CD4-positive, alpha-beta T cell treated with Interleukin-15 for 4 hours (primary cell): ENCODE results near the gene SIT1.

Experiments used
- DNase-seq: peaks from one replicate; pipeline ENCODE4 v3.0.0-alpha.2; 2020; ENCODE audit warnings: low spot score

Gene SIT1, protein sequence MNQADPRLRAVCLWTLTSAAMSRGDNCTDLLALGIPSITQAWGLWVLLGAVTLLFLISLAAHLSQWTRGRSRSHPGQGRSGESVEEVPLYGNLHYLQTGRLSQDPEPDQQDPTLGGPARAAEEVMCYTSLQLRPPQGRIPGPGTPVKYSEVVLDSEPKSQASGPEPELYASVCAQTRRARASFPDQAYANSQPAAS

DNA sequence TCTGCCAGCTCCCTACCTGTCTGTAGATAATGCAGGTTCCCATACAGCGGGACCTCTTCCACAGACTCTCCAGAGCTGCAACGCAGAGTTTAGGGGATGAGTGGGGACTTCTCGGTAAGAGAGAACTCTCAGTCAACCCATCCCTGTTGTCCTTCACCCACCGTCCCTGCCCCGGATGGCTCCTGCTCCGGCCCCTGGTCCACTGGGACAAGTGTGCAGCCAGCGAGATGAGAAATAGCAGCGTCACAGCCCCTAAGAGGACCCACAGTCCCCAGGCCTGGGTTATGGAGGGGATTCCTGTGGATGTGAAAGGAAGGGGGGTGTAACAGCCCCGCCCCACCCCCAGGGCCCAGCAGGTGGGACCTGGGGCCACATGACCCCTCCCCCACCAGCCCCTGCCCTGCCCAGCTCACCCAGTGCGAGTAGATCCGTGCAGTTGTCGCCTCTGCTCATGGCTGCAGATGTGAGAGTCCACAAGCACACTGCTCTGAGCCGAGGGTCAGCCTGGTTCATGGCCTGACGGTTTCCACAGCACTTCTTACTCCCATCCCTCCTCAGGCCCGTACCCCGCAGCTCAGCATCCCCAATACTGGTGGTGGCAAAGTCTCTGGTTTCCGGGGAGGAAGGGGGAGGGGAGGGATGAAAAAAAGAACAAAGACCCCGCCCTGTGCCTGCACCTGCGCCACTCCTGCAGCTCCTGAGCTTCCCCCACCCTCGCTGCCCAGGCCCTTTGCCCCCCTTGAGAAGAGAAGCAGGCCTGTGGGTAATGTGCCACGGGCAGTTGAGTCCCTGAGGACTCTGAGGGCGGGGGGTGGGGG, at the start of gene SIT1:
SIT1 (minus strand) TSS at position 591 of the 818 bp plus-strand sequence; CDS start at position 513, 78 bp downstream.
- peak; percentile 40 for DNase-seq

DNA sequence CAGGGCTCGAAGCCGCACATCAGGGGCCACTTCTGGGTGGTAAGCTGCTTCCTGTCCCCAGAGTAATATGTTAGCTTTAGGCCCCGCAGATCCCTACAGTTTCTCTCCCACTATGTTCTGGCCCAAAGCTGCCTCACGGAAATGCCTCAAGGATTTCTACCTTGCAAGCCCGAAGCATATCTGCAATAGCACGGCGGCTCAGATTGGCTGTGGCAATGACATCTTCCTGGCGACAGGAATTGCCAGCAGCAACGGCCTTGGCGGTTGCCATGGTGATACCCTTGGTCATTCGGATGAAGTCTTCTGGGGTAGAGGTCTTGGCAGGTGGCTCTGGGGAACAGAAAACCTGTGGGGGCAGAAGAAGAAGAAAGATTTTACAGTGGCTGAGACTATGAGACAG, 49.3 kb upstream of the SIT1 start:
- DNase-seq: no peak

DNA sequence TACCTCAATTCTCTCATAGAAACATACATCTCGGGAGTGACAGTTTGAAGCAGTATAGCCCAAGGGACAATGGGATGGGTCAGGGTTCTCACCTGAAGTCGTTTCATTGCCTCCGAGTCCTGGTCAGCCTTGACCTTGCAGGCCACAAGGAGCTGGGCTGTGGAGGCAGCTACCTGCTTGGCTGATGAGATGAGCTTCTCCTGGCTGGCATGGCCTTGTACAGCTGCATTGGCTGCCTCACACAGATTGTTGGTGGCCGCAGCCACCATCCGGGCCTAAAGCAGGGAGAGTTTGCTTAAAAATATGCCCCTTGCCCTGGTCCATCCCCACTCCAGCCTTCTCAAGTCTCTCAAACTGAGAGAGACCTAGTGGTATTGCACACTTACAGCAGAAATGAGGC, 47.5 kb upstream of the SIT1 start:
- DNase-seq: no peak

DNA sequence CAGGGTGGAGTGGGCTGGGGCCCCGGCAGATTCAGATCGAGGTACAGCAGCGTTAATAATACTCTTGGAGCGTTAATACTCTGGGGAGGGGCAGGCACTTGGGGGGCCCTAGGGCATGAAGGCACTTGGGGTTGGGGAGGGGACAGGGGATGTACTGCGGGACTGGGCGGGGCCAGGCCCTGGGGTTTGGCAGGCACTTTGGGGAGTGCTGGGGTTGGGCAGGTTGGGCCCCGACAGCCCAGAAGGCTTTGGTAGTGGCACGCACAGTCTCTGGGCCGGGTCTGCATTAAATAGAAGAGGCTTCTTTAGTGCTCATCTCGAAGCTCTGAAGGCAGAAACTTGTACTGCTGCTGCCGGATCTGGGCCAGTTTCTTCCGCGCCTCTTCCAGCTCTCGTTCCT, 46.8 kb upstream of the SIT1 start:
- no peak for DNase-seq

DNA sequence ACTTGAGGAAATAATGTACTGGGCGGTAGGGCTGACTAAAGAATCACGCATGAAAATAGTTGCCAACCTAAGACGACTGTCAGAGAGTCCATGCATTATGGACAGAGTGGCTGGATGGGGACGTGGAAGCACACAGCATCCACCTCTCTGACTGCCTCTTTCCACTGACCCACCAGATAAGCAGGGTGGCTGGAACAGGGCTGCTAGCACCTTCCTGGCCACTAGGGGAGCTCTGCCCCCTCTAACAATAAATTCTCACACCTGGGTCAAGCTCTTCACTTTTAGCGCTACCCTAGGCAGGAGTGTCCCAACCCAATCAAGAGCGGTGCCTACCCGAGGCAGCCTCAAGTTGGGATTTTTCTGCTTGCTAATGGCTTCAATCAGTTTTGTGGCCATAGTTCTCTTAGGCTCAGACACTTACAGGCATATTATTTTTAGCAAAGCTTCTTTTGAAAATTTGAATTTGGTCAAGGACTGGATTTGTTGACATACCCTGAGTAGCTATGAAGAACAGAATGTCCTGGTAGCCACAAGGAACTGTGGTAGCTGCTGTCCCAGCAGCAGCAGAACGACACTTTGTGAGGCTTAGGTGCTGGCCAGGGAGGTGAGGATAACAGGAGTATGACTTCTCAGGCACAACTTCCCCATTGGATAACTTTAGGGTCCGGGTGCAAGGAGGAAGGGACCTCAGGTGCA, 45.9 kb upstream of the SIT1 start:
- peak; percentile 59 for DNase-seq

DNA sequence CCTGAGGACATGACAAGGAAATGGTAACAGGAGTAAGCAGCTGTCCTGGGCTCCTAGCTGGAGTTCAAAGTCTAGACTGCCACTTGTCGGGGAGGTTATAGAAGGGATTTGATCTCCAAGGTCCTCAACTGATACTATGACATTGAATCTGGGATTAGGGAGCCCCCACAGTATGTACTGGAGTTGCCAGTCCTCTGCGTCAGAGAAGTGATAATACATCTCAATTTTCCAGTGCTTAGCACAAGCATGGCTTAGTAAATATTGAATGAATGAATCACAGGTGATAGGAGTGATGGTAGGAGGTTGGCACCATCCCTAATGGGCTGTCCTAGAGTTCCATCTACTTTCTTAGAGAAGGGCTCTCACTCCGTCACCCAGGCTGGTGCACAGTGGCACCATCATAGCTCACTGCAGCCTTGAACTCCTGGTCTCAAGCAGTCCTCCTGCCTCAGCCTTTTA, 45.2 kb upstream of the SIT1 start:
- DNase-seq: no peak

DNA sequence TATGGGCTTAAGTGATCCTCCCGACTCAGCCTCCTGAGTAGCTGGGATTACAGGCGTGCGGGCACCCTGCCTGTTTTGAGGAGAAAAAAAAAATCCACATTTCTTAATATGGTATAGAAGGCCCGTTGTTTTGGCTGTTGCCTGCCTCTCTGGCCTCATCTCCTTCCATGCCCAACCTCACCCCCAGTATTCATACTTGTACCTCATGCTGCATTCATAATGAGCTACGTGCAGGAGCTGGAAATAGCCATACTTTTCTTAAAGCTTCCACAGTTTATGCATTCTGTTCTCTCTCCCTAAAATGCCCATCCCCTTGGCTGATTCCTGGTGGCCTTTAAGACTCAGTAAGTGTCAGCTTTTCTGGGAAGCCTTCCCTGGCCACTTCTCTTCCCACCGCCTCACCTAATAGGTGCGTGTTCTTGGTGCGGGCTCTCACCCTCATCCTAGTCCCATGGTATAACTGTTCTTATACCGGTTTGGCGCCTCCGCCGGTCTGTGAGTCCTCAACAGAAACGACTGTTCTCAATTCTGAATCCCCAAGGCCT, 41.1 kb upstream of the SIT1 start:
- no peak for DNase-seq

DNA sequence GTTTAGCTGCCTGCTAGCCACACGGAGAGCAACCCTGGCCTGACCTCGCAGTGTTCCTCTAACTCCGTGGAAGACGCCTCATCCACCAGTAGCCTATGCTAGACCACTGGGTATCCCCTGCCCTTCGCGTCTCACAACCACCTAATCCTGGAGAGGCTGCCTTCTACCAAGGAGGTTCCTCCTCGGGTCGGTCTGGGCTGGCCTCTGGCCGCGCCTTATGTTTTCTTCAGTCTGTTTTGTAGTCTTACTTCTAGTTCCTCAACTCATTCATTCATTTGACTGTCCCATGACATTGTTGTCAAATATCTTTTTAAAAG, 40.6 kb upstream of the SIT1 start:
- no peak for DNase-seq

DNA sequence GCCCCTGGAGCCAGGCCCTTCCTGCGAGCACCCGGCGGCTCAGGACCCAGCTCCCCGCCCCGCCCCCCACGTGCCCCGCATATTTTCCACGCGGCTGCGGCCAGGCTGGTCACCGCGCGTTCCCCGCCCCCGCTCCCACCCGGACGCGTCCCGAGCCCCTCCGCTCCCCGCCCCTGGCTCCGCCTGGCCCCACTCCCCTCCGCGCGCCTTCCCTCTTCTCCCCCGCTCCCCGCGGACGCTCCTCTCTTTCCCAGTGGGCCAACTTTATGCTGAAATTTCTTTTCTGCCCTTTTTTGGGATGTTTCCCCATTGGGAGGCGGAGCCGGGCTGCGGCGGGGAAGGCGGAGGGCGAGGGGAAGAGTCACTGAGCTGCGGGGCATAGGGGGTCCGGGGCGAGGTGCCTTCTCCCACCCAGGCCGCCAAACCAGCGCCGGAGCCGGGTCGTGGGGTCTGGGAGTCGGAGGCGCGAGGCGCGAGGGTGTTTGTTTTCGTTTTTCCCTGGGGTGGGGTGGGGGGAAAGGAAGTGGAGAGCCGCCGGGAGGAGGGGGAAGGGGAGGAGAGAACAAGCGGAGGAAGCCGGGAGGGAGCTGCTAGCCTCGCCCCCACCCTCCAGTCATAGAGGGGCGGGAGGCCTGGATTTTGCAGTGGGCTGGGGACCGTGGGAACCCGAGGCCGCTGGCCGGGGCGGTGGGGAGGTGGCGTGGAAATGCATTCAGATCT, 40.0 kb upstream of the SIT1 start:
- DNase-seq: peak; percentile 17

DNA sequence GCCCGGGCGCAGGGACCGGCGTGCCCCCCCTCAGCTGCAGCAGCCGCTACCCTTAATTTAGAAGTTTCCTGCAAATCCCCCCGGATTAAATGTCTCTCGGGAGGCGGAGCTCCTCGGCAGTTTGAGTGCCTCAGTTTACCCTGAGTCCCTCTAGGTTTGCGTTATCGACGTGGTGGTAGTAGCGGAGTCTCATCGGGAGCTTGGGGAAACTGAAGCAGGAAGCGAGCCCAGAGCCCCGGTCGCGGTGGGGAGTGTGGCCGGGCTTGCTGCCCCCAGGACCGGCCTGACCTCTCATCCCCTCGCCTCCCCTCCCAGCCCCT, 39.5 kb upstream of the SIT1 start:
- DNase-seq: no peak

DNA sequence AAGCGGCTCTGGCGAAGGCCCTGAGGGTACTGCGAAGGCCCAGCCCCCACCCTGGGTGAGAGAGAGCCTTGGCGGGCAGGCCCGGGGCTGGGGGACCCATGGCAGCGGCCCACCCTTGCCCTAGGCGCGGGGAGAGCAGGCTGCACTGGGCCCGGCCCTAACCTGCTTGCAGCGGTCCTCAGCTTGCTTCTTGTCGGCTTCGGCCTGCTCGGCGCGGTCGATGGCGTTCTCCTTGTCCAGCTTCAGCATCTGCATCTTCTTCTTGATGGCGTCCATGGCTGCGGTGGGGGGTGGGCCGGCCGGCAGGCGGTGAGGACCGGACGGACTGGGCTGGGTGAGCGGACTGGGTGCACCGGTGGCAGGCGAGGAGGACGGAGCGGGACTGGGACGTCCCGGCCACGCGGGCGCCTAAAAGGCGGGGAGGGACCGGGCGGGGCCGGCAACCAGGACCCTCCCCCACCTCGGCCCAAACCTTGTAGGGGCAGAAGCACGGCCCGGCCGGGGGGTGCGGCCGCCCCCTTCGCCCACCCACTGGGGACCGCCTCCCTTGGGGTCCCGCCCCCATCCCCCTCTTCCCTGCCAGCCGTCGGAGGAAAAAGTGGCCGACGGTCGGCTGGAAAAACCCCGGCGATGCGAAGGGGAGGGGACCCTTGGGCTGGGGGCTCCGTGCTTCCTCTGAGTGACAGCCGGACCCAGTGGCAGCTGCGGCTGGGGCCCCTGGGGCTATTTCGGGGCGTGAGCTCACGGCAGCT, 39.0 kb upstream of the SIT1 start, which contains the start of gene TPM2:
TPM2 (minus strand) TSS at position 384 of the 752 bp plus-strand sequence; CDS start at position 276, 108 bp downstream.
- DNase-seq: no peak

DNA sequence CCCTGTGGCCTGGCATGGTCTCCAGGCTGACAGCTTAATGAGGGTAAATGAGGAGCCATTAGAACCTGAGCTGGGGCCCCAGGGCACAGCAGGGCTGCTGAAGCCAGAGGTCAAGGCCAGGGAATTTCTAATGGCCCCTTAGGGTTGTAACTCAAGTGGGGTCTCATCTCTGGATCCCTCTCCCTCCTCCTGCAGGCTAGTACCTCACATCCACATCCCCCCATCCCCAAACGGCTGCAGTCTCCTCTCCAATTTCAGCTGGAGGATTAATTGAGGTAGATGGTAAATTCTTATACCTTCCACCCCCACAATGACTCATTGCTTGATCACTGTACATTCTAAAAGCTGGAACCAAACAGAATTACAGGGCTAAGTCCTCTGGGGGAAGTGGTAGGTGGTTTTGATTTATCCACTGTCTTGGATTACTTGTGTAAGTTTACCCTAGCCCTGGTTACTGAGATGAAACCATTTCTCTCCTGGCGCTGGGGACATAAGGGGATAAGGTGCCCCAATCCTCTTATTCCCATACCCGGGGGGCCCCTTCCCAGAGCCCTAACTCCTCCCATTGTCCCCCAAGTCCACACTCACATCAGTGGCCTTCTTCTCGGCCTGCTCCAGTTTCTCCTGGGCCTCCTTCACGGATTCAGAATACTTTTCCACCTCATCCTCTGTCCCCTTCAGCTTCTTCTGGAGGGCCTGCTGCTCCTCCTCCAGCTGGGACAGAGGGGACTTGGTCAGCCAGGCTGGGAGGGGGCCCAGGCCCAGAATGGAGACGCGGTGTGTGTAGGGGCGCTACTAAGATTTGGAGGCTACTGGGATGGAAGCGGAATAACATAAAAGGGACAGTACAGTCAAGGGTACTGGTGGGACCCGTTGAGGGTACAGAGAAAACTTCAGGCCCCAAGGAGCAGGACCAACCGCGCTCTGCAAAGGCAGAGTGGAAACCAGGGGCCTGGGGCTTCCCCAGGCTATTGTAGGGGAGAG, 38.1 kb upstream of the SIT1 start:
- peak; percentile 18 for DNase-seq

DNA sequence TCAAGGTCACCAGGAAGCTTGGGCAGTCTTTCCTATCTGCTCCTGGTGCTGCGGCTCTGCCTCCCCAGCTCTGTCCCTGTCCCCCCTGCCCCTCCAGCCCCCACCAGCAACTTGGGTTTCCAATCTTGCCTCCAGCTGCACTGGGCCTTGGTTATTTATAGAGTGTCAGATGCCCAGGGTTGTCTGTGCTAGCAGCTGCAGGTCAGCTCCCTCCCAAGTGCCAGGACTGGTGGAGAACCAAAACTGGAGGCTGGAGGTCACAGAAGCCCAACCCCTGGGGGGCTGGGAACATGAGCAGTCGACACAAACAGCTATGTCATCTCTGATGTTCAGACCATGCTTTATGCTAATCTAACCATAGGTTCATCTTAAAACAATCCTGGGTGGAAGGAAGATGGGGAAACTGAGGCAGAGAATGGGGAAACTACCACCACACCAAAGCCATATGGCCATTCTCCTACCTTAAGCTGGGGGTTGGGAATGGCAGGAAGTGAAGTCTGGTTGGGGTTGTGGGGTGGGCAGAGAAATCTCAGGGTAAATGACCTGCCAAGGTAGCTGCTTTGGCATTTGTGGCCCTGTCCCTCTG, 37.3 kb upstream of the SIT1 start:
- no peak for DNase-seq

DNA sequence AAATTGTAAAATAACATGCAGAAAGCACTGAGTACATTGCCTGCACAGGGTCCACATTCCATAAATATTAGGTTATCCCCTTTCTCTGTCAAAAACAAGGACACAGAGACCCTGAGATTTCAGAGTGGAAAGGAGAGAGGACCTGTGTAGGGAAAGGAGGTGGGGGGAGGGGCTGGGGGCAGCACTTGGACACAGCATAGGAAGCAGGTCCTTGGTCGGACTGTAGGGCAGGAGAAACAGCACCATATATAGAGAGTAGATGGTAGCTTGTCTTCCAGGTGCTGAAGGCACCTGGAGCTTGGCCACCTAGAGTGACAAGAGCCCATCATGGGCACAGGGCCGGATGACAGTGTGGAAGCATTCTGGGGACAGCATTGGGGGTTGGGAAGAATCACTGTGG, 36.6 kb upstream of the SIT1 start:
- no peak for DNase-seq

DNA sequence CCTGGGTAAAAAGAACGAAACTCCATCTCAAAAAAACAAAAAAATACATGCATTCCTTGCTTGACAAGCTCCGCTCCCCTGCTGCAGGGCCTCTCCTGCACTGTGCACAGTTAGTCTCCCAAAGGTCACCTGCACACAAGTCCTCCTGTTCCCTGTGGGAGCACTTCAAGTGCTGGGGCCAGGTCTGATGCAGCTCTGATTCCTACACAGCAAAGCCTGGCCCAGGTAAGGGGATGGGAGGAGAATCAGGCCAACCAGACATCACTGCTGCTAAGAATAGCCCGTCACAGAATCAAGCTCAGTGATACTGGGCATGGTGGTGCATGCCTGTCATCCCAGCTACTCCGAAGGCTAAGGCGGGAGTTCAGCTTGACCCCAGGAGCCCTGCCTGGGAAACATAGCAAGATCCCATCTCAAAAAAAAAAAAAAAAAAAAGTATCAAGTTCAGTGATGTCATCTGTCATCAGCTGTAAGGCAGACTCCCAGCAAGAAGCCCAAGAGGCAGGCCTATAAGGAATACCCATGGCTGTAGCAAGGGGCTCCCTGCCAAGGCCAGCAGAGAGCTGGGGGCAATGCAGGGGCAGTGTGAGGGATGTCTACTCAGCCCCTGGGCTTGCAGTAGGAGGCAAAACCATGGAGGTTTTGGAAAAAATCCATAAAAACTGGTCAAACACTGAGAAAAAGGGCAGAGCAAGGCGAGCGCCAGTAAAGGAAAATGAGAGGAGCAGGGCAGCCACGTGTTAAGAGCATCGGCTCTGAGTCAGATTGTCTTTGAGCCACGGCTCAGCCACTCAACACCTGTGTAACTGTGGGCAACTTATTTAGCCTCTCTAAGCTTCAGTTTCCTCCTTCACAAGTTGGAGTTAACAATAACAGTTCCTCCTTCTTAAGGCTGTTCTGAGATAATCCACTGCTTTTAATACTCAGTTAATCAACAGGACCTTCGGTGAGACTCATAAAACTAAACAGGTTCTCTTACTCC, 35.8 kb upstream of the SIT1 start:
- DNase-seq: no peak

DNA sequence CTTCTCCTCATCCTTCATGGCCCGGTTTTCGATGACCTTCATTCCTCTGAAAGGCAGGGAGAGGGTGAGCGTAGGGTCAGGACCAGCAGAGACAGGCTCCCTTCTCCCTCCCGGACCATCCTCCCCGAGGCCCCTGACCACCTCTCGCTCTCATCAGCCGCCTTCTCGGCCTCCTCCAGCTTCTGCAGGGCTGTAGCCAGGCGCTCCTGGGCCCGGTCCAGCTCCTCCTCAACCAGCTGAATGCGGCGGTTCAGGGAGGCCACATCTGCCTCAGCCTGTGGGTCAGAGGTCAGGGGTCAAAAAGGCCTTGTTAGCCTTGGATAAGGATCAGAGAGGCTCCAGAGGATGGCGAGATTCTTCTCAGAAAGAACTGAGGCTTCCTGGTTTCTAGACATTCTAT, 34.8 kb upstream of the SIT1 start:
- DNase-seq: no peak

DNA sequence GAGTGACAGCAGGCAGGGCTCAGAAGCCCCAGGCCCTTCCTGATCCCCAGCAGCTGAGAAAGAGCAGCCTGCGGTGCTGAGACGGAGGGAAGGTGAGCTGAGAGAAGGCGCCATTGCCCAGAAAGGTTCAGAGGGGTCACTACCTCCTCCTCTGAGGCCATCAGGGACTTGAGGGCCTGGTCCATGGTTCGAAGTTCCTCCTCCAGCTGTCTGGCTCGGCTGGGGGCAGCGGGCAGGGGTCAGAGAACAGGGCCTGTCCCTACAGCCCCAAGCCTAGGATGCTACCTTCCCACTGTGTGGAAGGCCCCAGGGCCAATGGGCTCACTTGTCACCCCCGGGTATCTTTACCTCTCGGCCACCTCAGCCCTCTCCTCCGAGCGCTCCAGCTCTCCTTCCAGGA, 34.2 kb upstream of the SIT1 start:
- no peak for DNase-seq

DNA sequence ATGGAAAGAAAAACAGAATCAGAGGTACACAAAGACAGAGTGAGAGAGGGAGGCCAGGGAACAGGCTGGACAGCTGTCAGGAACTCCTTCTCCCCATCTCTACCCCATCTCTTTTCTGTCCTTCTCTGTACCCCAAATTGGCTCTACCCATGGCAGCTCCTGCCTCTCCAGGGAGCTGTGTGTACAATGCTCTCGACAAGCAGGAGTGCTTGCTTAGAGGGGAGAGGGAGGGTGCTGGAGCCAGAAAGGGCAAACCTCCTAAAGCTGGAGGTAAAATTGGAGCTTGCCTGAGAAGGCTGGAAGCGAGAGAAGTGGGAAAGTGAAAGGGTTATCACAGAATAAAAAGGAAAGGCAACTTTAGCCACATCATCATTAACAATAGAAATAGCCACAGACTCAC, 32.6 kb upstream of the SIT1 start:
- no peak for DNase-seq
